H9 (cell line): ENCODE results near the gene VENTX. TPM values are rescaled to one million over a fixed set of nuclear protein-coding genes. Genes with fewer than 3 reads are reported as not detected.

ENCODE experiments used
- DNase-seq: peaks from one replicate; pipeline ENCODE4 v3.0.0-alpha.2; 2017
- H2AFZ ChIP-seq: one replicate; pipeline ENCODE4 v1.6.1; 2013; ENCODE audit warnings: mild to moderate bottlenecking, low read length, control low read depth, moderate library complexity
- H2AK5ac ChIP-seq: 2 replicates; pipeline ENCODE4 v1.6.1; 2013; ENCODE audit warnings: low read length, control low read depth, mixed read lengths; ENCODE audit not compliant: insufficient read length
- H2BK120ac ChIP-seq: one replicate; pipeline ENCODE4 v1.6.1; 2013; ENCODE audit warnings: low read depth, mild to moderate bottlenecking, low read length, control low read depth, inconsistent platforms; ENCODE audit not compliant: poor library complexity, severe bottlenecking
- H2BK12ac ChIP-seq: 2 replicates; pipeline ENCODE4 v1.6.1; 2013; ENCODE audit warnings: low read length, control low read depth, mixed read lengths, low read depth; ENCODE audit not compliant: insufficient read length
- H2BK15ac ChIP-seq: 2 replicates; pipeline ENCODE4 v1.6.1; 2013; ENCODE audit warnings: low read depth, low read length, control low read depth
- H2BK20ac ChIP-seq: one replicate; pipeline ENCODE4 v1.6.1; 2013; ENCODE audit warnings: low read depth, mild to moderate bottlenecking, low read length, control low read depth, inconsistent platforms; ENCODE audit not compliant: poor library complexity, severe bottlenecking
- H2BK5ac ChIP-seq: 2 replicates; pipeline ENCODE4 v1.6.1; 2013; ENCODE audit warnings: low read length, control low read depth, mixed read lengths; ENCODE audit not compliant: insufficient read length
- H3K14ac ChIP-seq: 2 replicates; pipeline ENCODE4 v1.6.1; 2013; ENCODE audit warnings: low read length, control low read depth; ENCODE audit not compliant: insufficient read depth
- H3K18ac ChIP-seq: 2 replicates; pipeline ENCODE4 v1.6.1; 2013; ENCODE audit warnings: low read depth, mild to moderate bottlenecking, mixed read lengths, low read length, control low read depth; ENCODE audit not compliant: insufficient read length
- H3K23ac ChIP-seq: 2 replicates; pipeline ENCODE4 v1.6.1; 2013; ENCODE audit warnings: low read length, control low read depth, mixed read lengths, low read depth; ENCODE audit not compliant: insufficient read length
- H3K23me2 ChIP-seq: 2 replicates; pipeline ENCODE4 v1.6.1; 2013; ENCODE audit warnings: low read depth, mild to moderate bottlenecking, mixed read lengths, low read length, control low read depth; ENCODE audit not compliant: insufficient read length, poor library complexity, severe bottlenecking
- H3K27ac ChIP-seq: 2 replicates; pipeline ENCODE4 v1.5.1; 2013; ENCODE audit warnings: low read length, control low read depth, mixed read lengths, low read depth; ENCODE audit not compliant: insufficient read length
- H3K27me3 ChIP-seq: 2 replicates; pipeline ENCODE4 v1.6.1; 2013; ENCODE audit warnings: low read length, control low read depth, inconsistent platforms; ENCODE audit not compliant: insufficient read depth
- H3K4ac ChIP-seq: 2 replicates; pipeline ENCODE4 v1.6.1; 2013; ENCODE audit warnings: low read depth, mild to moderate bottlenecking, control low read depth, inconsistent platforms, low read length, moderate library complexity
- H3K4me1 ChIP-seq: 2 replicates; pipeline ENCODE4 v1.6.1; 2013; ENCODE audit warnings: low read length, control low read depth, inconsistent platforms; ENCODE audit not compliant: insufficient read depth
- H3K4me2 ChIP-seq: 2 replicates; pipeline ENCODE4 v1.6.1; 2013; ENCODE audit warnings: low read length, control low read depth, mixed read lengths; ENCODE audit not compliant: insufficient read length, insufficient read depth
- H3K56ac ChIP-seq: 2 replicates; pipeline ENCODE4 v1.6.1; 2013; ENCODE audit warnings: low read depth, mild to moderate bottlenecking, mixed read lengths, low read length, control low read depth; ENCODE audit not compliant: insufficient read length
- H3K79me1 ChIP-seq: 2 replicates; pipeline ENCODE4 v1.6.1; 2013; ENCODE audit warnings: low read depth, mild to moderate bottlenecking, moderate library complexity, low read length, control low read depth, inconsistent platforms; ENCODE audit not compliant: insufficient read depth, poor library complexity, severe bottlenecking
- H3K79me2 ChIP-seq: 2 replicates; pipeline ENCODE4 v1.6.1; 2013; ENCODE audit warnings: low read length, control low read depth, inconsistent platforms; ENCODE audit not compliant: insufficient read depth
- H3K9ac ChIP-seq: 2 replicates; pipeline ENCODE4 v1.6.1; 2013; ENCODE audit warnings: low read length, control low read depth, mixed read lengths; ENCODE audit not compliant: insufficient read length; ENCODE audit errors: extremely low read depth
- H3K9me3 ChIP-seq: one replicate; pipeline ENCODE4 v1.6.1; 2013; ENCODE audit warnings: low read depth, low read length, inconsistent platforms; ENCODE audit not compliant: control insufficient read depth
- H3T11ph ChIP-seq: one replicate; pipeline ENCODE4 v1.6.1; 2013; ENCODE audit warnings: mild to moderate bottlenecking, low read length, control low read depth, inconsistent platforms
- H4K20me1 ChIP-seq: one replicate; pipeline ENCODE4 v1.6.1; 2013; ENCODE audit not compliant: control insufficient read depth, insufficient read length, insufficient read depth
- H4K5ac ChIP-seq: 2 replicates; pipeline ENCODE4 v1.6.1; 2013; ENCODE audit warnings: low read depth, mild to moderate bottlenecking, mixed read lengths, low read length, control low read depth; ENCODE audit not compliant: insufficient read length
- H4K8ac ChIP-seq: replicated peaks from 2 replicates; pipeline ENCODE4 v1.6.1; 2013; ENCODE audit warnings: low read length, control low read depth, mixed read lengths, low read depth; ENCODE audit not compliant: insufficient read length
- H4K91ac ChIP-seq: 2 replicates; pipeline ENCODE4 v1.6.1; 2013; ENCODE audit warnings: low read depth, mild to moderate bottlenecking, moderate library complexity, mixed read lengths, low read length, control low read depth; ENCODE audit not compliant: insufficient read length
- H3K27ac Mint-ChIP-seq, 3 experiments: 2 replicates in 2 of 3; 3 replicates in 1 of 3; pipeline ENCODE4 v1.8.0; 2020 to 2021; ENCODE audit warnings: mixed read lengths in 3 of 3, mild to moderate bottlenecking in 1 of 3, moderate library complexity in 1 of 3
- H3K27me3 Mint-ChIP-seq: 2 replicates; pipeline ENCODE4 v1.8.0; 2021; ENCODE audit warnings: low read depth, mild to moderate bottlenecking, moderate library complexity, mixed read lengths
- H3K36me3 Mint-ChIP-seq, 3 experiments: 2 replicates in 2 of 3; 3 replicates in 1 of 3; pipeline ENCODE4 v1.8.0; 2020 to 2021; ENCODE audit warnings: low read depth in 3 of 3, mixed read lengths in 3 of 3; ENCODE audit not compliant: insufficient read depth in 1 of 3
- H3K4me1 Mint-ChIP-seq, 2 experiments: 2 replicates each; pipeline ENCODE4 v1.8.0; 2020; ENCODE audit warnings: mixed read lengths in 2 of 2
- H3K4me3 Mint-ChIP-seq, 2 experiments: 2 replicates in 1 of 2; 3 replicates in 1 of 2; pipeline ENCODE4 v1.8.0; 2020 to 2021; ENCODE audit warnings: mild to moderate bottlenecking in 2 of 2, mixed read lengths in 2 of 2, moderate library complexity in 1 of 2
- H3K9me3 Mint-ChIP-seq, 2 experiments: 2 replicates in 1 of 2; 3 replicates in 1 of 2; pipeline ENCODE4 v1.8.0; 2020; ENCODE audit warnings: mild to moderate bottlenecking in 2 of 2, mixed read lengths in 2 of 2, moderate library complexity in 1 of 2
- CTCF ChIP-seq: fragments of 200-600 bp; sonication (generic); conservative IDR thresholded peaks from 3 replicates; pipeline ENCODE4 v1.8.0; 2021; ENCODE audit warnings: antibody characterized with exemption, mild to moderate bottlenecking
- WGBS: extraction: QIAGEN DNeasy Blood & Tissue Kit; methylation state at CpG from one replicate; pipeline ENCODE4 v1.1.7; 2013; ENCODE audit warnings: missing lambda C conversion rate, low lambda C conversion rate, mixed read lengths; ENCODE audit not compliant: insufficient read length; ENCODE audit errors: extremely low coverage; 5-methylcytosine and 5-hydroxymethylcytosine counted together
- total RNA-seq: library from RNA; stranded (reverse); gene quantifications from 2 replicates; pipeline ENCODE4 v1.2.1, GENCODE V29; 2021

The VENTX gene
- total RNA-seq, 1 experiment from 2014 or later, result 10.9 TPM

GRCh38 chr10:133225707-133226191 is 11.9 kb upstream of the VENTX start:
- Histone ChIP-seq H3K27ac (no peak overlapping the region), H4K8ac (no peak overlapping the region), H3K79me2 (no peaks in the 10 kb centered on the region), H2AFZ (no peak overlapping the region), H4K5ac (no peak overlapping the region), H3K79me1 (no peaks in the 10 kb centered on the region), H2BK15ac (no peak overlapping the region), H2BK12ac (no peak overlapping the region), H3K27me3 (peaks cover 6% of the 10 kb centered on the region; the same call in 1 of the 2 replicates), H3K9ac (no peak overlapping the region), H2BK20ac (no peak overlapping the region), H3K14ac (no peak overlapping the region), H4K20me1 (no peaks in the 10 kb centered on the region), H3K4ac (peak overlapping the region; percentile 45; the same call in 1 of the 2 replicates), H3K9me3 (no peaks in the 10 kb centered on the region), H2BK120ac (no peak overlapping the region), H2AK5ac (no peak overlapping the region), H3T11ph (no peak overlapping the region), H2BK5ac (no peak overlapping the region), H3K23ac (no peak overlapping the region), H3K18ac (no peak overlapping the region), H3K4me1 (no peaks in the 10 kb centered on the region), H4K91ac (no peak overlapping the region), H3K23me2 (no peaks in the 10 kb centered on the region), H3K56ac (no peak overlapping the region), H3K4me2 (no peak overlapping the region)
- no CpG with 5 or more reads among the region's 23 CpGs for WGBS
- peaks cover 2 to 4% of the 10 kb centered on the region in 2 experiments; a peak in 3 of 5 replicates for H3K9me3 Mint-ChIP-seq
- H3K27me3 Mint-ChIP-seq, result peaks cover 38% of the 10 kb centered on the region
- no peak for DNase-seq
- H3K4me1 Mint-ChIP-seq, result peaks cover 26 to 30% of the 10 kb centered on the region in 2 experiments
- H3K4me3 Mint-ChIP-seq, result no peak overlapping the region; a peak in 1 of 5 replicates
- H3K36me3 Mint-ChIP-seq, result peaks cover 0 to 6% (median 3%) of the 10 kb centered on the region in 3 experiments; a peak in 4 of 7 replicates
- H3K27ac Mint-ChIP-seq, result no peak overlapping the region
- TF ChIP-seq CTCF, result no peak
